ENCODE data around the gene NR2E1.

- no peak for TF ChIP-seq CTCF (conservative IDR thresholded peaks at IDR 0.05)
- no peak for TF ChIP-seq EZH2 (IDR thresholded peaks at IDR 0.05; ENCODE audit: low read depth)
These were observed 48.1 kb upstream of the NR2E1 start for GRCh38 chr6:108117427-108118358.
